PC-3 (cell line): ENCODE results near the gene METTL26. TPM values are rescaled to one million over a fixed set of nuclear protein-coding genes. Genes with fewer than 3 reads are reported as not detected.

Source experiments
- ATAC-seq: fragments of 200-7000 bp; cut with Tn5 transposase; 2 replicates; pipeline ENCODE4 v1.9.1; 2020; ENCODE audit warnings: mild to moderate bottlenecking, moderate library complexity
- BruUV-seq: library from RNA; stranded (reverse); fragments of 400-500 nt; replicated peaks from 2 replicates; lab custom pipeline; 2021; lab: Mats Ljungman, UMichigan
- CTCF ChIA-PET: fragments of 300-600 bp; sonication (Branson Sonifier 250); formaldehyde crosslinking; loops from one replicate; lab custom pipeline; 2022; ENCODE audit warnings: antibody characterized with exemption; lab: Charles Lee
- POLR2A ChIA-PET: fragments of 300-600 bp; sonication (Branson Sonifier 250); formaldehyde crosslinking; loops from one replicate; lab custom pipeline; 2022; ENCODE audit warnings: antibody characterized with exemption; ENCODE audit not compliant: unreplicated experiment; lab: Charles Lee
- DNase-seq: peaks from one replicate; pipeline ENCODE4 v3.0.0-alpha.2; 2015
- H2AFZ ChIP-seq: fragments of 300-600 bp; sonication (generic); 2 replicates; pipeline ENCODE4 v1.6.0; 2016; ENCODE audit warnings: antibody characterized with exemption, low read length
- H3F3A ChIP-seq: fragments of 300-600 bp; sonication (generic); one replicate; pipeline ENCODE4 v1.6.0; 2017; ENCODE audit warnings: antibody characterized with exemption, low read length, control low read depth, mild to moderate bottlenecking; ENCODE audit not compliant: unreplicated experiment
- H3K27ac ChIP-seq: fragments of 300-600 bp; sonication (generic); 2 replicates; pipeline ENCODE4 v1.5.1; 2016; ENCODE audit warnings: mild to moderate bottlenecking, low read length
- H3K27me3 ChIP-seq: fragments of 300-600 bp; sonication (generic); 2 replicates; pipeline ENCODE4 v1.6.1; 2016; ENCODE audit warnings: low read length, mixed read lengths
- H3K36me3 ChIP-seq: fragments of 300-600 bp; sonication (generic); 2 replicates; pipeline ENCODE4 v1.6.1; 2016; ENCODE audit warnings: low read depth, mixed run types, low read length, mixed read lengths
- H3K4me1 ChIP-seq: fragments of 300-600 bp; sonication (generic); 2 replicates; pipeline ENCODE4 v1.5.1; 2016; ENCODE audit warnings: low read length; ENCODE audit not compliant: insufficient read depth
- H3K4me2 ChIP-seq: fragments of 300-600 bp; sonication (generic); 2 replicates; pipeline ENCODE4 v1.6.0; 2016; ENCODE audit warnings: low read length
- H3K4me3 ChIP-seq: fragments of 300-600 bp; sonication (generic); 2 replicates; pipeline ENCODE4 v1.5.1; 2016; ENCODE audit warnings: mild to moderate bottlenecking, low read length, mixed read lengths
- H3K79me2 ChIP-seq: fragments of 300-600 bp; sonication (generic); 2 replicates; pipeline ENCODE4 v1.6.1; 2017; ENCODE audit warnings: low read length, mixed read lengths
- H3K9ac ChIP-seq: fragments of 300-600 bp; sonication (generic); 2 replicates; pipeline ENCODE4 v1.6.0; 2016; ENCODE audit warnings: mild to moderate bottlenecking, low read length
- H3K9me2 ChIP-seq: fragments of 300-600 bp; sonication (generic); replicated peaks from 2 replicates; pipeline ENCODE4 v1.6.1; 2016; ENCODE audit warnings: mixed run types, low read length, mixed read lengths
- H3K9me3 ChIP-seq: fragments of 300-600 bp; sonication (generic); 2 replicates; pipeline ENCODE4 v1.6.1; 2016; ENCODE audit warnings: low read length, mixed read lengths
- H4K20me1 ChIP-seq: fragments of 300-600 bp; sonication (generic); 2 replicates; pipeline ENCODE4 v1.6.1; 2016; ENCODE audit warnings: low read length, mixed read lengths
- EZH2 ChIP-seq: fragments of 300-600 bp; sonication (generic); IDR thresholded peaks from one replicate; pipeline ENCODE4 v1.6.1; 2017; ENCODE audit warnings: antibody characterized with exemption, mild to moderate bottlenecking, low read length; ENCODE audit not compliant: unreplicated experiment
- EZH2phosphoT487 ChIP-seq: fragments of 300-600 bp; sonication (generic); IDR thresholded peaks from 2 replicates; pipeline ENCODE4 v1.6.1; 2018; ENCODE audit warnings: mild to moderate bottlenecking, antibody characterized with exemption, low read length, borderline replicate concordance
- intact Hi-C: fragments of 100-400 bp; cut with micrococcal nuclease; formaldehyde crosslinking; loops from 2 replicates; pipeline ENCODE4 v1.9.0; 2023
- total RNA-seq: library from RNA; depleted of rRNA; stranded (reverse); fragments of >200 nt; gene quantifications from 2 replicates; pipeline ENCODE4 v1.2.3, GENCODE V29; 2014; rRNA removed
- TF ChIP-seq, protein P1 (sequence below): fragments of 300-600 bp; sonication (generic); conservative IDR thresholded peaks from 2 replicates; pipeline ENCODE4 v1.5.1; 2017; ENCODE audit warnings: antibody characterized with exemption, low read depth, mild to moderate bottlenecking, low read length

METTL26 gene
- total RNA-seq, 1 experiment from 2014 or later, result 179 TPM

DNA sequence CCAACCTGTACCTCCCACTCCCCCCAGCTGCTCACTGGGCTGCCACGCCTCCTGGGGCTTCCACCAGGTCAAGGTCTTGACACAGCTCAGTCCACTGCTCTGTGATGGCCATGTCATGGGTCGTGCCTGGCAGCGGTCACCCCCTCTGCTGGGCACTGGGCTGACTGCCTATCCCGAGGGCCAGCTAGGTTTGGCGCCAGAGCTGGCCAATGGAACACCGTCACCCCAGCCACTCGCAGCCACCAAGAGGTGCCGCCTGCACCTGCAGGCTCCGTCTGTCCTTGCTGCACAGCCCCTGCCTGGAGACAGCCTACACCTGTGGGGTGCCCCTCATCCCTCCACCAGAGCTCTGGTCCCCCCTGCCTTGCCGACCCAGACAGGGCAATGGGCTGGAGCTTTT lies 50.8 kb downstream of the METTL26 start:
- H3K4me2 ChIP-seq, result no peak overlapping the region
- no peaks in the 10 kb centered on the region for H3K9me2 ChIP-seq
- no peak overlapping the region for H3K4me3 ChIP-seq
- no peak overlapping the region for H3K9ac ChIP-seq
- ATAC-seq, result peak; percentile 3; the same call in 1 of the 2 replicates
- BruUV-seq, result no TSS peak
- ChIA-PET CTCF (interaction anchor here (0.6 to 1.0 kb wide), 2 partner anchors 9 to 15 kb away, joined by 3 read pairs; no protein-coding TSS in a partner anchor), POLR2A (no interaction called here)
- peaks cover 19% of the 10 kb centered on the region for H3K79me2 ChIP-seq
- no peak overlapping the region for H3K27ac ChIP-seq
- no peaks in the 10 kb centered on the region for H3K36me3 ChIP-seq
- no peaks in the 10 kb centered on the region for H3K27me3 ChIP-seq
- H3K4me1 ChIP-seq, result no peaks in the 10 kb centered on the region
- intact Hi-C loops, result loop anchor here (5.0 to 10.0 kb wide), 2 partner anchors 52 to 61 kb away; partner anchors contain the start of genes CAPN15 and METTL26
- no peaks in the 10 kb centered on the region for H3K9me3 ChIP-seq
- H3F3A ChIP-seq, result no peaks in the 10 kb centered on the region
- no peaks in the 10 kb centered on the region for H4K20me1 ChIP-seq
- H2AFZ ChIP-seq, result no peak overlapping the region
- no peak for DNase-seq
- TF ChIP-seq, protein P1, sequence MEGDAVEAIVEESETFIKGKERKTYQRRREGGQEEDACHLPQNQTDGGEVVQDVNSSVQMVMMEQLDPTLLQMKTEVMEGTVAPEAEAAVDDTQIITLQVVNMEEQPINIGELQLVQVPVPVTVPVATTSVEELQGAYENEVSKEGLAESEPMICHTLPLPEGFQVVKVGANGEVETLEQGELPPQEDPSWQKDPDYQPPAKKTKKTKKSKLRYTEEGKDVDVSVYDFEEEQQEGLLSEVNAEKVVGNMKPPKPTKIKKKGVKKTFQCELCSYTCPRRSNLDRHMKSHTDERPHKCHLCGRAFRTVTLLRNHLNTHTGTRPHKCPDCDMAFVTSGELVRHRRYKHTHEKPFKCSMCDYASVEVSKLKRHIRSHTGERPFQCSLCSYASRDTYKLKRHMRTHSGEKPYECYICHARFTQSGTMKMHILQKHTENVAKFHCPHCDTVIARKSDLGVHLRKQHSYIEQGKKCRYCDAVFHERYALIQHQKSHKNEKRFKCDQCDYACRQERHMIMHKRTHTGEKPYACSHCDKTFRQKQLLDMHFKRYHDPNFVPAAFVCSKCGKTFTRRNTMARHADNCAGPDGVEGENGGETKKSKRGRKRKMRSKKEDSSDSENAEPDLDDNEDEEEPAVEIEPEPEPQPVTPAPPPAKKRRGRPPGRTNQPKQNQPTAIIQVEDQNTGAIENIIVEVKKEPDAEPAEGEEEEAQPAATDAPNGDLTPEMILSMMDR, result no peak; the same call in 1 of the 2 replicates
- no peak for TF ChIP-seq EZH2
- no peak for TF ChIP-seq EZH2phosphoT487

Other genes with a start within 250 kb of the METTL26 start
- 182 and 207 TPM in 2 replicates for gene NME4, start 239.1 kb downstream of the METTL26 start, total RNA-seq
- gene DECR2, start 234.4 kb downstream of the METTL26 start, total RNA-seq, result 19.8 and 22.3 TPM in 2 replicates
- 12.7 and 17.9 TPM in 2 replicates for gene RAB11FIP3, start 210.7 kb downstream of the METTL26 start, total RNA-seq
- gene CAPN15, start 108.6 kb downstream of the METTL26 start, total RNA-seq, result 60.4 and 78.1 TPM in 2 replicates
- gene PRR35, start 75.9 kb downstream of the METTL26 start, total RNA-seq, result not detected in 2 replicates
- 0.44 TPM in 1 of 2 replicates, not detected in the other for gene NHLRC4, start 69.3 kb downstream of the METTL26 start, total RNA-seq
- gene PIGQ, start 66.3 kb downstream of the METTL26 start, total RNA-seq, result 36.0 and 43.8 TPM in 2 replicates
- 19.5 and 27.0 TPM in 2 replicates for gene RAB40C, start 46.2 kb downstream of the METTL26 start, total RNA-seq
- gene WFIKKN1, start 5.3 kb downstream of the METTL26 start, total RNA-seq, result 0.11 and 0.40 TPM in 2 replicates
- gene MCRIP2, start 5.5 kb upstream of the METTL26 start, total RNA-seq, result 83.5 and 84.6 TPM in 2 replicates
- 44.4 and 72.4 TPM in 2 replicates for gene WDR90, start 13.1 kb upstream of the METTL26 start, total RNA-seq
- 93.0 and 100 TPM in 2 replicates for gene RHOT2, start 31.8 kb upstream of the METTL26 start, total RNA-seq
- gene RHBDL1, start 39.4 kb upstream of the METTL26 start, total RNA-seq, result 1.7 and 3.7 TPM in 2 replicates
- gene STUB1, start 44.1 kb upstream of the METTL26 start, total RNA-seq, result 152 and 226 TPM in 2 replicates
- 81.3 and 90.5 TPM in 2 replicates for gene JMJD8, start 48.0 kb upstream of the METTL26 start, total RNA-seq
- gene WDR24, start 54.1 kb upstream of the METTL26 start, total RNA-seq, result 9.5 and 12.7 TPM in 2 replicates
- 4.3 and 7.5 TPM in 2 replicates for gene FBXL16, start 69.5 kb upstream of the METTL26 start, total RNA-seq
- gene METRN, start 78.8 kb upstream of the METTL26 start, total RNA-seq, result 314 and 320 TPM in 2 replicates
- gene ANTKMT, start 84.8 kb upstream of the METTL26 start, total RNA-seq, result 77.3 and 79.0 TPM in 2 replicates
- 3.3 and 5.8 TPM in 2 replicates for gene CCDC78, start 90.1 kb upstream of the METTL26 start, total RNA-seq
- gene HAGHL, start 90.8 kb upstream of the METTL26 start, total RNA-seq, result 16.4 and 19.4 TPM in 2 replicates
- 46.1 and 62.5 TPM in 2 replicates for gene CIAO3, start 104.7 kb upstream of the METTL26 start, total RNA-seq
- 0.73 and 4.7 TPM in 2 replicates for gene MSLN, start 124.4 kb upstream of the METTL26 start, total RNA-seq
- gene RPUSD1, start 152.1 kb upstream of the METTL26 start, total RNA-seq, result 72.6 and 93.7 TPM in 2 replicates
- 79.0 and 107 TPM in 2 replicates for gene CHTF18, start 152.3 kb upstream of the METTL26 start, total RNA-seq
- gene GNG13, start 164.4 kb upstream of the METTL26 start, total RNA-seq, result not detected in 2 replicates